Raji (cell line): ENCODE results near the gene TSPAN18.

Experiments
- POLR2A ChIP-seq: IDR thresholded peaks from 2 replicates; pipeline ENCODE4 v1.6.1; 2011; ENCODE audit warnings: low read depth, low read length, control low read depth; ENCODE audit not compliant: insufficient read depth

TSPAN18 gene

DNA sequence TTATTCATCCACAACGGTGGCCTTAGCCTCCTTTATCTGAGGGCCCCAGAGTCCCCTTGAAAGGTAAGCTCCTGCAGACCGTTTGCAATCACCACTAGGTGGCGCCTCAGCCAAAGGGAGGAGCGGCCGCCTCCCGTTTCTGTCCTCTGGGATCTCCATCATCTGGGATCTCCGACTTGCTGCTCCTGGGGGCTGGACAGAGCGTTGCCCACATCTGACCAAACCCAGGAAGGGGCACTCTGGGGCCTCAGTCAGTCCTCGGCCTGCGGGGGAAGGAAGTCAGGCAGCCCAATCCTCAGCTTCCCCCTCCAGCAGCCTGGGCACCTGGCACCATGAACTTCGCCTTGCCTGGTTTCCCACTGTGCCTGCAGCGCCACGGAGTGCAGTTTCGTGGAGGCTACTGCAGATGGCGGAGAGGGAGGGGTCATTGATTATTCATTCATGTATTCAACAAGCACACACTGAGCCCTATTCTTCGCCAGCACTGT, 200.5 kb downstream of the TSPAN18 start:
- TF ChIP-seq POLR2A: no peak

DNA sequence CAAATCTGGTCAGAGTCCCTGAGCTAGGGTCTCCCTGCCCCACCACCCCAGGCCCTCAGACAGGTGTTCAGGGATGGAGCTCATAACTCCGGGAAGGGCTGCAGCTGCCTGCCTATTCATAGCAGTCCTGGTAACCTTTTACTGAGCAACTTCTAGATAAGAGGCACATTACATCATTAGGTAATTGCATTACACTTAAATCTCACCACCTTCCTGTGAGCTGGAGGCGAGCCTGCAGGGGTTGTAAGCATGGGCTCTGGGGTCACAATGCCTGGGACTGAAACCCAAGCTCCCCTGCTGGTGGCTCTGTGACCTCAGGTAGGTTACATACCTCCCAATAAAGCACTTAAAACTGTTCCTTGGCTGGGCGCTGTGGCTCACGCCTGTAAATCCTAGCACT, 201.4 kb downstream of the TSPAN18 start:
- TF ChIP-seq POLR2A: no peak

DNA sequence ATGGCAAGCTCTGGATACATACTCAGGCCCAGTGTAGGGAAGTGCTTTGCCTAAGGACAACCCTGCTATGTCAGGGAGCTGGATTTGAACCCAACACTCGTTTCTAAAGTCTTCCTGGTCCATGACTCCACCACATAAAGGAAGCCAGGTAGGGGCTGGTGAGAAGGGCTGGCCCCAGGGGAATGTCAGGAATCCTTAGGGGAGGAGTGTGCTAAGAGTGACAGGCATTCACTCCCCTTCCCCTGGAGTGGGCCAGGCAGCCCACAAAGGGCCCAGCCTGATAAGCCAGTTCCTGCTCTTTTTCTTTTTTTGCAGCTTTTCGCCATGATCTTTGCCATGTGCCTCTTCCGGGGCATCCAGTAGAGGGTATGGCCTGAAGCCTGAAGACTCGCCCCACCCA, 202.1 kb downstream of the TSPAN18 start:
- TF ChIP-seq POLR2A: no peak

DNA sequence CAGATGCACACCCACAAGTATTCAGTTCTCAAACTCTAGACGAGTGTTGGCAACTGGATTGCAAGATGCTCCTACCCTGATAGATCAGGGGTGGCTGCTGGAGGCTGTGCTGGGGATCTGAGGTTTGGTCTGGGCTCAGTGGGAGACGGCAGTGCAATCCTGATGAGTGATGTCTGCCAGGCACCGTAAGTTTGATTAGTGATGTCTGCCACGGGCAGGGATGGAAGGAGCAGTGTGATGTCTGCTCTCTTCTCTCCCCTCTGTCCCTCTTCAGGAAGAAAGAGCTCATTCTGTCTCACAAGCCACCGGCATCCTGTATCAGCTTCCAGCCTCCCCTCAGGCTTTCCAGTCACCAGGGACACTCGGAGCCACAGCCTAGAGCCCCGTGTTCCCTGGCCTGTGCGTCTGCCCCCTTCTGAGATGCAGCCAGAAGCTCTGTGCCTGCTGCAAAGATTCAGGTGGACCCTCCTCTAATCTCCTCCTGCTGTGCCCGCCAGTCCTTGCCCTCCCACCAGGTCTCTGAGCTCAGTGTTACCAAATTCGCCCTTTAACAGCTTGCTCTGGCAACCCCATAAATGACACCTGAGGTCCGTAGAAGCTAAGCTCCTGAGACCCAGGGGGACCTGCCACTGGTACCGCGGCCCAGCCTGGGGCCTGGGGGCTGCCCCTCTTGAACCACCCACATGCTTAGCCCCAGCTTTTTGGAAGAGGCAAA, 204.0 kb downstream of the TSPAN18 start:
- no peak for TF ChIP-seq POLR2A

DNA sequence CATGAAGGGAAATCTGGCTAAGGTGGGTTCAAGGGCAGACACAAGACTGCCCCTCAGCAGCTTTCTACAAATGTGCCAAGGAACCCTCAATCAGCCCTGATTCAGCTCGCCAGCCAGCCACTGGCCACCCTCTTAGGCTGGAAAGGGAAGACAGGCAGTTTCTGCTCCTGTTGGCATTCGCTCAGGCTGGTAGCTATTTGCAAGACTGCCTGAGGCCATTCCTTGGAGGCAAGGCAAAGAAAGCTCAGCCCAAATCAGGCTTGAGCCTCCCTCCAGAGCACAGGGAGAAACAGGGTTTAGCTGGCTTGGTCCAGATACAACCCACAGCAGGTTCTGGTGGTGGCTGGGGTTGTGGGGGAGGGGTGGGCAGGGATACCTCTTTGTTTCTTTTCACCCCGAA, 204.7 kb downstream of the TSPAN18 start:
- no peak for TF ChIP-seq POLR2A

DNA sequence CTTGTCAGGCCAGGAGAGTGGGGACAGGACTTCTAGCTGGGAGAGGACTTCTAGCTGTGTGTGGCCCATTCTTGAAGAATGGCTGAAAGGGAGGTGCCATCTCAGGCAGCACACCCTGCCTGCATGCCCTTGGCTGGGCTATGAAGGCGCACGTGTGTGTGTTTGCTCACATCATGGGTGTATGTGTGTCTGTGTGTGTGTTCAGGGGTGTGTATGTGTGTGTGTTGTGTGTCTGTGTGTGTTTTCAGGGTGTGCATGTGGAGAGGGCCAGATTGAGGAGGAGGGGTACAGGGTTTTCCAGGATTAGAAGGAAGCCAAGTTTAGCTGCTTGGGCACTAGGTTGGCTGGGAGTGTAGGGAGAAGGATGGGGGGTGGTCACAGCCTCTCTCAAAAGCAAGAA, 207.3 kb downstream of the TSPAN18 start:
- TF ChIP-seq POLR2A: no peak

DNA sequence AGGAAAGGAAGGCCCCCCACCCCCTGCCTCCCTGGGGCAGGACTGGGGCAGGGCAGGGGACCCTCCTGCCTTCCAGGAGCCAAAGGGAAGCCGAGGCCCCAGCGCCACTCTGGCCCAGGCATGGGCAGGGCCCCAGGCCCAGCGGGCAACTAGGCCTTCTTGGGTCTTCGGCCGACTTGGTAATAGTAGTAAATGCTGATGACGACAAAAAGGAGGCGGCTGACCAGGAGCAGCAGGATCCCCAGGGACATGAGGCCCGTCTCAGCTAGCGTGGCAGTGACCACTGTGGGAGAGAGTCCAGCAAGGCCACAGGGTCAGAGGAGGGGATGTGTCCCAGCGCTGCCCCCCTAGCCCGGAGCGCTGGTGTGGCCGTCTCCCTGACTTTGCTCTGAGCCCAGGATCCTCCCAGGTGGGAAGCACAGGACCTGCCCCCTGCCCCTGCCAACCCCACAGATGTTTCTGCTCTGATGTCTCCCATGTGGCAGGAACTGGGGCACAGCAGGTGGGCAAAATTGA, 208.0 kb downstream of the TSPAN18 start:
- TF ChIP-seq POLR2A: no peak

DNA sequence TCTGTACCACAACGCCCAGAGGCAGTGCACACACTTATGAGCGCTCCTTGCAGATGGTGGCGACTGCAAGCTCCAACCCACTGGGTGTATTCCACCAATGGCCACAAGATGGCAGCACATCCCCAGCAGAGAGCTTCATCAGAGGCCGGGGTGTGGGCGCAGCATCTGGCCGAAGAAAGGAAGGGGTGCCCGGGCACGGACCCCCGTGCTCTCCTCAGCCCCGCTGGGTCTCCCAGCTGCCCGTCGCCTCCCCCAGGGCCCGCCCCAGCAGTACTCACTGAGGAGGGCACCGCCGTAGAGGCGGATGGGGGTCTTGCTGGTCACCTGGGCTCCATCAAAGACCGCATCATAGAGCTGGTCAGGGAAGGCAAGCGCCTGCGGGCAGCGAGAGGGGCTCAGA, 209.8 kb downstream of the TSPAN18 start:
- no peak for TF ChIP-seq POLR2A

DNA sequence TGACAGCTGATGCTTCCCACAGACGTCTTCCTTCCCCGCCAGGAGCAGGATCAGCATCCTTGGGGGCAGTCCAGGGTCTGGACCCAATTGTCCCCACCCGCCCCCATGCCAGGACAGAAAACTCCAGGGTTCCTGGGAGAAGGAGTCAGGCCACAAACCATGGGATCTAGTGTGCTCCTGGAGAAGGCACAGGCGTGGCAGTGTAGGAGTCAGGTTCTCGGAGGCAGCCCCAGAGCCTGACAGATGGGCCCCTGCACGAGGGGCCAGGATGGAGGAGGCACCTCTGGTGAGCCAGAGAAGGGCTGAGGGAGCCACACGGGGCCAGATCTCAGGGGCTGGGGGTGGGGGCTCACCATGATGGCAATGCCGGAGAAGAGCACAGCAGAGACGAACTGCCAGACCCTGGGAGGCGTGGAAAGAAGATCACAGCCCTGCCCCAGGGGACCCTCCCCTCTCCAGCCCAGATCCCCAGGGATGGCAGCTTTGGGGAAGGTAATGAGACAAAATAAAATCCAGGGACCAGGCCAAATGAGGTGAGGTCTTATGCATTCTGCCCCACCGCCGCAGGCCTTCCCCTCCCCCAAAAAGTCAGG, 210.3 kb downstream of the TSPAN18 start:
- TF ChIP-seq POLR2A: no peak

DNA sequence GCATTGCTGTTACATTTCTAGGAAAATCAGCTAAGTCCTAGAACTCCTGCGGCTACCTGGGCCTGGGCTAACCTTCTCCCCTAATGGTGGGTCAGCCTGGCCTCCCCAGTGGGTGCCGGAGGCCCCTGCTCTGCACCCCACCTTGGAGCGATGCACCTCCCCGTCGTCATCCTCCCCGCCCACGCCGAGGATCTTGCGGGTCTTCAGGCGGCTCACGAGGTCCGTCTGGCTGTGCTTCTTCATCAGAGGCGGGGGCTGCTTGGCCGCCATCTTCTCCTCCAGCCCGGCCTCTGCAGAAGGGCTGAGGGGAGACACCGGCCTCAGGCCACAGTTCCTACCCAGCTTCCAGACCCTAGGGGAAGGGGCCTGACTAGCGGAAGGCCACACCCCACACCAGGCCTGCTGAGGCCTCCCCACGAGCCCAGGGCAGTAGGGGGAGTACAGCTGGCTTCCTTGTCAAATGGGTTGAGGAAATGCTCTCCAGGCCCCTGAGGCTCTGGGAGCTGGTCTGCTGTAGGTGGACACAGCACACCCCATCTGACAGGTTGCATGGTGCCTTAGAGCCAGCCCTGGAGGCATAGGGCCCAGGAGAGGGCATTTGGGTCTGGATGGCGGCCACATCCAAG, 211.4 kb downstream of the TSPAN18 start:
- no peak for TF ChIP-seq POLR2A

DNA sequence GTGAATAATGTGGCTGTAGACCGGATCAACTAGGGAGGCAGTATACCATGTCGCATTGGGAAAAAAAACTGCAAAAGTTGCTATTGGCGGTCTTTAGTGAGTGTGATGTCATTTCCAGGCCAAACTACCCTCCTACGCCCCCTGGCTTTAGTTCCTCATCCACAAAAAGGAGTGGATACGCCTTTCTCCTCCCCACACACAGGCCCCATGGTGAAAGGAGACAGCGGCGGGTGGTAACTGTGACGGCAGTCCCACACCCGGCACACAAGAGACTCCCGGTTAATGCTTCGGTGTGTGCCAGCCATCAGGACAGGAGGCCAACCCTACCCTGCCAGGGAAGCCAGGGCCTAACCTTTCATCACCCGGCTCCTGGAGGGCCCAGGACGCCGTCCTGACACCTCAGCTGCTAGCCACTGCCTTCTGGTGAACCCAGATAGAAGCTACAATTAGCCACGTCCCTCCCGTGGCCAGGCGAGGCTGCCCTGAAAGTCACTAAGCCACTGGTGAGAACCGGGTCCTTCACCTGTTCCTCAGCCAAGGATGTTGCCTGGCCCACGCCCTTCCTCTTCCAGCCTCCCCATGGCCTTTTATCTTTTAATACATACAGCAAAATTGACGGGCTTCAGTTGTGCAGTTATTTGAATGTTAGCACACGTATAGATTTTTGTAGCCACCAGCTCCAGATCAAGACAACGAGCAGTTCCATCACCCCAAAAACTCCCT, 213.1 kb downstream of the TSPAN18 start:
- no peak for TF ChIP-seq POLR2A

DNA sequence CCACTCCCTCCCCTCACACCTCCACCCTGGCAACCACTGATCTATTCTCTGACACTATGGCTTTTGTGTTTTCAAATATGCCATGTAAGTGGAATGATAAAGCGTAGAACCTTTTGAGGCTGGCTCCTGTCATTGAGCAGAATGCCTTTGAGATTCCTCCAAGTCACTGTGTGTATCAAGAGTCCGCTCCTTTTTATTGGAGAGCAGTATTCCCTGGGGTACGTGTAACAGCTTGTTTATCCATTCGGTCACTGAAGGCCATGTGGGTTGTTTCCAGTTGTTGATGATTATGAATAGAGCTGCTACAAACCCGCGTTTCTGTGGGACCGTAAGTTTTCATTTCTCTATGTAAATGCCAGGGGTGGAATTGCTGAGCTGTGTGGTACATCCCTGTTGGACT, 213.6 kb downstream of the TSPAN18 start:
- TF ChIP-seq POLR2A: no peak

DNA sequence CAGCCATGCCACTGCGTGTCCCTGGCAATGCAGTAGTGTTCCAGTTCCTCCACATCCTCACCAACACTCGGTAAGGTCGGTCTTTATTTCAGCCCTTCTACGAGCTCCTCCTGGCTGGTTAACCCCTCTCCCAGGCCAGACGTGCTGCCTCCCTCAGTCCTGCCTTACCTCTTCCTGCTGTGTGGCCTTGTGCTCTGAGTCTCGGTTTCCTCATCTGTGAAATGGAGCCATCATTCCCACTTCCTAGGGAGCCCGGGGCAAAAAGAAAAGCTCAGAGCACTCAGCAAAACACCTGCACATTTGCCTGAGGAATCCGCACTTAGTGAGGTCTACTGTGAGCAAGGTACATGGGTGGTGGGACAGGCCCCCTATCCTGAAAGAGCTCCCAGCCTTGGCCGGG, 214.1 kb downstream of the TSPAN18 start:
- no peak for TF ChIP-seq POLR2A

DNA sequence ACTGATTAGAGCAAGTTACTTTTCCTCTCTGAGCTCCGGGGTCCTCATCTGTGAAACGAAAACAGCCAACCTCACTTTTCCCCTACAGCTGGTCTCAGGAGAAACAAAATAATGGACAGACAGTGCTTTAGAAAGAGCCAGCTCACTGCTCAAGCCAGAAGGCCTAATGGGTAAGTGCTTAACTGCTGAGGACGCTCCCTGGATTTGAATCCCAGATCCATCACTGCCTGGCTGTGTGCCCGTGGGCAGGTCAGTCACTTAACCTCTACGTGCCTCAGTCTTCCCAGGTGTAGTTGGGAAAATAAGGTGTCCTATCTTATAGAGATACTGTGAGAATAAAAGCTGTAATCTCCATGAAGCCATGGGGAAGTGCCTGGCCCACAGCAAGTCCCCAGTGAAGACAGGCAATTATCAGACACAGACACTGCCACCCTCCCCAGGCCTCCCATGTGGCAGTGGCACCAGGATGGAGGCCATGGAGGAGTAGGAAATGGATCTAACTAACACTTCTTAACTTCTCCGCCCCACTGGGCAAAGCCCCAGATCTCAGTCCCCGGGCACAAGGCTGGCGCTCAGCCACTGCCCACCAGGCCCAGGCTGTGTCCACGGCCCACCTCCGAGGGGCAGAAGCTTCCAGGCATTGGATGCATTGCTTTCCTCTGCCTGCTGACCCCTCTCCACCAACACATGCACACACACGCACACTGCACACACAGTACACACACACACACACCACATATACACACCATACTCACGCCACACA, 214.7 kb downstream of the TSPAN18 start:
- TF ChIP-seq POLR2A: no peak
